ENCODE results near the gene FLT1.

The FLT1 gene

DNA sequence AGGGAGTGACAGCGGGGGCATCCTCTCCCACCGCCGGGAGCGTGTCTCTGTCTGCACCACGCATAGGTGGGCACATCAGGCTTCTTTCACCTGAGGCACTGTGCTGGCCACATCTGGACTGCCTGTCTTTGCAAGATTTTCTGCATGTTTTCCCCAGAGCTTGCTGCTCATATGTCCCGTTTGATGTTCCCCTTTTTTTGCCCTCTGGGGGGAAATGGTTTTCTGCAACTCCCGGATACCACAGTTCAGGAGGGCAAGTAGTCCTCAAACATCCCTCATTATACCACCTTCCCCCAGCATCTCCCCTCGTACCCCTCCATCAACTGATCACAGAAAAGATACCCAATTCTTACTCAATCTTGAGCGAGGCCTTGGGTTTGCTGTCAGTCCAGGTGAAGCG is 188.6 kb downstream of the FLT1 start:
- no peak for DNase-seq

GRCh38 chr13:28301839-28302238 is 193.1 kb downstream of the FLT1 start:
- no peak for DNase-seq

GRCh38 chr13:28299916-28300315 is 195.0 kb downstream of the FLT1 start:
- no peak for DNase-seq

- DNase-seq: no peak
Measured at GRCh38 chr13:28297341-28297740, 197.6 kb downstream of the FLT1 start.

DNA sequence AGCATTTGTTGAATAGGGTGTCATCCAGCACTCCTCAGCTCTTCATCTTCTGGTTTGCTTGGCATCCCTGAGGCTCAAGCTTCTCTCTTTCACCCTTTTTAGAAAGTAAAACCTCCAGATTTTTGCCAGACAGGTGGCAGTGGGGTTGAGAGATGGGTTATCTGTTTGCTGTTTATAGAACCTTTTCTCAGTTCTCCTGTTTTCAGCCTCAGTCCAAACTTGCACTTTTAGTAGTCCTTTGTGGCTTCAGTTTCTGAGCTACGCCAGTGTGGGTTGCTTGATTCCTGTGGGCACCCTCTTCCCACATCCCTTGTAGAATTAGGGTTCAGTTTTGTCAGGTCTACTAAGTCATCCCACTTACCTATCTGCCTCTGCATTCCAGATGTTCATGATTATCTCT is 208.7 kb downstream of the FLT1 start:
- no peak for DNase-seq

- DNase-seq: no peak
Measured at GRCh38 chr13:28283600-28283999, 211.3 kb downstream of the FLT1 start.

- DNase-seq: no peak
Measured at GRCh38 chr13:28282451-28282850, 212.5 kb downstream of the FLT1 start.

DNA sequence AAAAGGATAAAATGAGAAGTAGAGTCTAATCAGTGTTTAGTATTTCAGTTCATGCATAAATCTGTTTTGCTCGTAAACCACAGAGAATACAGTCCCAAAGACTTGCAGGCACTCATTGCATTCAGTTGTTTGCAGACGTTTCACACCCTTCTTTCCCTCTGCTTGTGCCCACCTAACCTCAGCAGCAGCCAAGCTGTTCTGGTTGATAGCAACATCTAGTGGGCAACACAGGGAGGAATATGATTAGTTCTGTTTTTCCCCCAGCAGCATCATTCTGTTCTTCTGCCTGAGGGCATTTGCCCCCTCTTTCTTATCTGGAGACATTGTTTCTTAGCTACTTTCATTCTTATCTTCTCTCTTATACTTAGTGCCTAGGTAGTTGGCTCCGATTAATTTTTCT is 221.0 kb downstream of the FLT1 start:
- DNase-seq: no peak

- DNase-seq: no peak
Measured at GRCh38 chr13:28271056-28271840, 223.7 kb downstream of the FLT1 start.

DNA sequence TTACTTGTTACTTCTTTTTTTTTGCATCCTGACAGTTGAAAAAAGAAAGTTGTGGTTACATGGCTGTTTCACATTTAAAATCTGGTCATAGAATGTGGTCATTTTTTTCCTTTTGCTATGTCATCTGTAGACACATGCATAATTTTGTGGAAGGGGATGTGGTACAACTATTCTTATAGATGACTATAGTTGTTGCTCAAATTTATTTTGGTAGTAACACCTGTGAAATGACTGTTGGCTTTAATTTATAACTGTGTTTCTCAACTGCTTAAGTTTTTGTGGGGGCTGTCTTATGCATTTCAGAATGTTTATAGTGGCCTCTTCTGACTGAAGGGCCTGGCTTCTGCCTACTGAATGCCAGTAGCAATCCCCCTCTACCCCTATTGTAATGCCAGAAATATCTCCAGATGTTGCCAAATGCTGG is 226.1 kb downstream of the FLT1 start:
- DNase-seq: no peak

- no peak for DNase-seq
Measured at GRCh38 chr13:28267497-28267896, 227.4 kb downstream of the FLT1 start.

GRCh38 chr13:28258417-28258816 is 236.5 kb downstream of the FLT1 start:
- DNase-seq: no peak

GRCh38 chr13:28257305-28257704 is 237.6 kb downstream of the FLT1 start:
- DNase-seq: no peak

DNA sequence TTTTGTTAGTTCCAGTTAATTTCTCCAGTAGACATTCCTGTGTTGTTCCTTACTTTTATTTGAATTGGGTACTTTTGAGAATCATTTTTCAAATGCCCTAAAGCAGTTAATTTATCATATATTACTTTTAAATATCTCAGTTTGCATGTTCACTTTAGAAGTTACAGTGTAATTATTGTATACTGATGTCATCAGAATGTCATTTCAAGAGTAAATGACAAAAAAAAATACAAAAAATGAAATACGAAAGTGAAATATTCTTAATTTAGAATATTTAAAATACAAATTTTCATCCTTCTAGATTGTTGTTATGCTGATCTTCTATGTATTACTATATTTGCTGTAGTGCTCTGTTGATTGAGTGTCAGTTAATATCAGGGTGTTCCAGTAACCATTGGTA is 242.4 kb downstream of the FLT1 start:
- no peak for DNase-seq

GRCh38 chr13:28251466-28251865 is 243.5 kb downstream of the FLT1 start:
- no peak for DNase-seq

DNA sequence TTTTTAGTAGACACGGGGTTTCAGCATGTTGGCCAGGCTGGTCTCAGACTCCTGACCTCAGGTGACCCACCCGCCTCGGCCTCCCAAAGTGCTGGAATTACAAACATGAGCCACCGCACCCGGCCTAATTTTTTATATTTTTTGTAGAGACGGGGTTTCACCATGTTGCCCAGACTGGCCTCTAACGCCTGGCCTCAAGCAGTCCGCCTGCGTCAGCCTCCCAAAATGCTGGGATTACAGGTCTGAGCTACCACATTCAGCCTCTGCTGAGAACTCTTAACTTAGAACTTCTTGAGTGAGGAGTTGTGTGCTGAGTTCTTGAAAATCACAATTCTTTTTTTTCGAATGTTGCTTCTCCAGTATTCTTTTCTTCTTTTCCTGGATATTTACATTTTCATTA is 244.4 kb downstream of the FLT1 start:
- no peak for DNase-seq
